NCI-H1417 treated with DMSO at 0.1 percent for 48 hours (cell line): ENCODE data around the gene MBNL3.
"Not testable (repeated sequence)": the region's sequence is repeated elsewhere in the genome, so short reads cannot be mapped to it uniquely, and the experiment has no call there.

Source experiments
- DNase-seq: peaks from one replicate; lab custom pipeline; 2025; lab: John Stamatoyannopoulos, UW

Gene MBNL3

GRCh38 chrX:132369617-132370326, 119.1 kb downstream of the MBNL3 start:
- DNase-seq = no peak

GRCh38 chrX:132367984-132368383, 120.9 kb downstream of the MBNL3 start:
- DNase-seq = no peak

GRCh38 chrX:132367314-132367713, 121.5 kb downstream of the MBNL3 start:
- no peak for DNase-seq

GRCh38 chrX:132365490-132365889, 123.3 kb downstream of the MBNL3 start:
- DNase-seq = no peak

GRCh38 chrX:132364313-132364712, 124.5 kb downstream of the MBNL3 start:
- DNase-seq = no peak

- no peak for DNase-seq
These were observed 135.4 kb downstream of the MBNL3 start for GRCh38 chrX:132353430-132353829.

GRCh38 chrX:132336172-132336571, 152.7 kb downstream of the MBNL3 start:
- no peak for DNase-seq

GRCh38 chrX:132333351-132333750, 155.5 kb downstream of the MBNL3 start:
- no peak for DNase-seq

- DNase-seq = no peak
These were observed 157.3 kb downstream of the MBNL3 start for GRCh38 chrX:132331532-132331931.

- no peak for DNase-seq
These were observed 157.8 kb downstream of the MBNL3 start for GRCh38 chrX:132331000-132331399.

GRCh38 chrX:132330156-132330729, 158.6 kb downstream of the MBNL3 start:
- DNase-seq = no peak

GRCh38 chrX:132326960-132327359, 161.9 kb downstream of the MBNL3 start:
- not testable (repeated sequence) for DNase-seq
